HepG2 (cell line): ENCODE measurements around the gene VEGFB. TPM values are rescaled to one million over a fixed set of nuclear protein-coding genes. Genes with fewer than 3 reads are reported as not detected.

Experiments used
- FOXC1 ChIP-seq: sonication (generic); formaldehyde crosslinking; IDR thresholded peaks from 2 replicates; pipeline ENCODE4 v1.8.0; 2022; ENCODE audit warnings: mild to moderate bottlenecking, missing genetic modification reagents, borderline replicate concordance
- HIVEP1 ChIP-seq: sonication (generic); formaldehyde crosslinking; IDR thresholded peaks from 2 replicates; pipeline ENCODE4 v1.4.0; 2020; ENCODE audit warnings: mild to moderate bottlenecking, missing genetic modification reagents
- HOXA9 ChIP-seq: sonication (generic); formaldehyde crosslinking; IDR thresholded peaks from 2 replicates; pipeline ENCODE4 v1.8.1; 2022; ENCODE audit warnings: missing genetic modification reagents, mild to moderate bottlenecking, moderate library complexity, borderline replicate concordance
- IKZF4 ChIP-seq: sonication (generic); formaldehyde crosslinking; IDR thresholded peaks from 2 replicates; pipeline ENCODE4 v1.5.1; 2020; ENCODE audit warnings: borderline replicate concordance, mild to moderate bottlenecking, low read depth, missing genetic modification reagents; ENCODE audit errors: not compliant biosample characterization
- RORA ChIP-seq: sonication (generic); formaldehyde crosslinking; IDR thresholded peaks from 2 replicates; pipeline ENCODE4 v1.5.0; 2020; ENCODE audit warnings: mild to moderate bottlenecking, missing genetic modification reagents, moderate library complexity
- ZC3H4 ChIP-seq: sonication (generic); formaldehyde crosslinking; IDR thresholded peaks from 2 replicates; pipeline ENCODE4 v1.4.0; 2020; ENCODE audit warnings: missing genetic modification reagents, borderline replicate concordance
- ZFYVE20 ChIP-seq: sonication (generic); formaldehyde crosslinking; IDR thresholded peaks from 2 replicates; pipeline ENCODE4 v1.8.0; 2023; ENCODE audit warnings: low read depth, mild to moderate bottlenecking, moderate library complexity, missing genetic modification reagents, borderline replicate concordance
- ZNF234 ChIP-seq: sonication (generic); formaldehyde crosslinking; conservative IDR thresholded peaks from 2 replicates; pipeline ENCODE4 v1.5.1; 2020; ENCODE audit warnings: mild to moderate bottlenecking, missing genetic modification reagents
- ZNF296 ChIP-seq: sonication (generic); formaldehyde crosslinking; conservative IDR thresholded peaks from 2 replicates; pipeline ENCODE4 v1.5.0; 2020; ENCODE audit warnings: mild to moderate bottlenecking, missing genetic modification reagents
- ZNF431 ChIP-seq: sonication (generic); formaldehyde crosslinking; IDR thresholded peaks from 2 replicates; pipeline ENCODE4 v1.9.0; 2022; ENCODE audit warnings: missing genetic modification reagents, low read depth, mild to moderate bottlenecking, borderline replicate concordance
- ZNF569 ChIP-seq: sonication (generic); formaldehyde crosslinking; IDR thresholded peaks from 2 replicates; pipeline ENCODE4 v1.5.0; 2020; ENCODE audit warnings: mild to moderate bottlenecking, missing genetic modification reagents, moderate library complexity, borderline replicate concordance
- ZNF75D ChIP-seq: sonication (generic); formaldehyde crosslinking; IDR thresholded peaks from 2 replicates; pipeline ENCODE4 v1.8.1; 2023; ENCODE audit warnings: missing genetic modification reagents, mild to moderate bottlenecking, borderline replicate concordance
- ZNF841 ChIP-seq: sonication (generic); formaldehyde crosslinking; IDR thresholded peaks from 2 replicates; pipeline ENCODE4 v1.8.1; 2023; ENCODE audit warnings: missing genetic modification reagents, borderline replicate concordance
- ZSCAN22 ChIP-seq: sonication (generic); formaldehyde crosslinking; IDR thresholded peaks from 2 replicates; pipeline ENCODE4 v1.4.0; 2020; ENCODE audit warnings: mild to moderate bottlenecking, missing genetic modification reagents
- polyA plus RNA-seq, 8 experiments: library from polyadenylated mRNA; depleted of rRNA in 3 of 8; stranded (reverse) in 7 of 8; unstranded in 1 of 8; fragments of >200 nt; fragmentation: Illumina TruSeq in 4 of 8; extraction: Trizol in 4 of 8; gene quantifications; 2 replicates each; pipeline versions ENCODE4 v1.2.1 to v1.2.3, GENCODE V29; 2011 to 2016; ENCODE audit warnings: low read depth in 4 of 8, missing spikeins in 1 of 8, mixed read lengths in 1 of 8; ENCODE audit not compliant: insufficient read depth in 1 of 8
- total RNA-seq, 5 experiments: library from RNA; depleted of rRNA; stranded (reverse); fragments of >200 nt; fragmentation: Illumina TruSeq; extraction: Trizol; gene quantifications; 2 replicates each; pipeline ENCODE4 v1.2.3, GENCODE V29; 2016; ENCODE audit warnings: low read depth in 1 of 5
- TF ChIP-seq, protein P1 (sequence below), 2 experiments: sonication (generic) in 1 of 2; formaldehyde crosslinking in 1 of 2; IDR thresholded peaks; 2 replicates each; pipeline versions ENCODE4 v1.4.0 to v1.6.1; 2016 to 2020; ENCODE audit warnings: borderline replicate concordance in 1 of 2, low read depth in 1 of 2, mild to moderate bottlenecking in 1 of 2, missing genetic modification reagents in 1 of 2
- TF ChIP-seq, protein P2 (sequence below): sonication (generic); formaldehyde crosslinking; IDR thresholded peaks from 2 replicates; pipeline ENCODE4 v1.5.0; 2020; ENCODE audit warnings: missing genetic modification reagents
- TF ChIP-seq, protein P3 (sequence below): sonication (generic); formaldehyde crosslinking; IDR thresholded peaks from 2 replicates; pipeline ENCODE4 v1.5.1; 2020; ENCODE audit warnings: mild to moderate bottlenecking, missing genetic modification reagents, borderline replicate concordance

The VEGFB gene
- total and polyA plus RNA-seq, 2 of the 13 experiments (the other 11 are each of a cell fraction or from before 2014, with no cell fraction given) = 9.0 to 11.3 TPM

DNA sequence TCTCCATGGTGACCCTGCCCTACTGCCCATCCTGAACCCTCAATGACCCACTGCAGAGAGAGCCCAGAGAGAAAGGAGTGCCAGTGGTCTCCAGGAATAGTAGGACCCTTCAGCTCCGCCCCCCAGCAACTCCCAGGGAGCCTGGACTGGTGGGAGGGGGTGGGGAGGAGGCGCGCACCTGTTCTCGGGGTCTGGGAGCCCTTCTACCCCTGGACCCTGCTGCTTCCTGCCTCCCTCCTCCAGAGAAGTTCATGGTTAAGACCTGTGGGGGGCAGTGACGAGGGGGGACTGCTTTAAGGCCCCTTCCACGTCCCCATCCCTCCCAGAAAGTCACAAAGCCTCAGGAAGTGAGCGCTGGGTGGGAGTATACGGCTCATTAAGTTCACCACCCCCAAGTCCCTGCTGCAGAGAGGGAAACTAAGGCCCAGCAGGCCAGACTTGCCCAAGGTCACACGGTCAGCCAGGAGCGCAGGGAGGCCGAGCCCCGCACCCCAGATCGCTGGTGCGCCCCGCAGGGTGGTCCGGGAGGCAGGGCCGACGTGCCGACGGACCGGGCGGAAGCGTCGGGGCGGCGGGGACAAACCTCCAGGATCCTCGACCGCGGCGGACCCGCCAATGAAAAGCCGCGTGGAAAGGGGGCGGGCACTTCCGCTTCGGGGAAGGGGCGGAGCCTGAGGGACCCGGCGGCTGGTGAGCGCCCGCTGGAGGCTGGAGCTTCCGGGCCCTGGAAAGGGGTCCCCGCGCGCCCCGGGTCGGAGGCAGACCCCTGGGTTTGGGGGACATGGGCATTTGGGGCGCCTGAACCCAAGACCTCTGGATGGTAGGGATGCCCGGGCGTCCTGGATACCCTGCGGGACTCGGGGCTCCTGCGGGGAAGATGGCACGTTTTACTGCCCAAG is 8.5 kb upstream of the VEGFB start, which contains the start of the genes NUDT22 and TRPT1 (continued):
- TF ChIP-seq, protein P1, sequence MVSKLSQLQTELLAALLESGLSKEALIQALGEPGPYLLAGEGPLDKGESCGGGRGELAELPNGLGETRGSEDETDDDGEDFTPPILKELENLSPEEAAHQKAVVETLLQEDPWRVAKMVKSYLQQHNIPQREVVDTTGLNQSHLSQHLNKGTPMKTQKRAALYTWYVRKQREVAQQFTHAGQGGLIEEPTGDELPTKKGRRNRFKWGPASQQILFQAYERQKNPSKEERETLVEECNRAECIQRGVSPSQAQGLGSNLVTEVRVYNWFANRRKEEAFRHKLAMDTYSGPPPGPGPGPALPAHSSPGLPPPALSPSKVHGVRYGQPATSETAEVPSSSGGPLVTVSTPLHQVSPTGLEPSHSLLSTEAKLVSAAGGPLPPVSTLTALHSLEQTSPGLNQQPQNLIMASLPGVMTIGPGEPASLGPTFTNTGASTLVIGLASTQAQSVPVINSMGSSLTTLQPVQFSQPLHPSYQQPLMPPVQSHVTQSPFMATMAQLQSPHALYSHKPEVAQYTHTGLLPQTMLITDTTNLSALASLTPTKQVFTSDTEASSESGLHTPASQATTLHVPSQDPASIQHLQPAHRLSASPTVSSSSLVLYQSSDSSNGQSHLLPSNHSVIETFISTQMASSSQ (IDR thresholded peaks at IDR 0.05; ENCODE audit: low read depth) = no peak
- TF ChIP-seq, protein P1 (CRISPR knock-in tag; IDR thresholded peaks at IDR 0.05; ENCODE audit: borderline replicate concordance) = no peak
- no peak for TF ChIP-seq ZNF234 (CRISPR knock-in tag)
- TF ChIP-seq, protein P2, sequence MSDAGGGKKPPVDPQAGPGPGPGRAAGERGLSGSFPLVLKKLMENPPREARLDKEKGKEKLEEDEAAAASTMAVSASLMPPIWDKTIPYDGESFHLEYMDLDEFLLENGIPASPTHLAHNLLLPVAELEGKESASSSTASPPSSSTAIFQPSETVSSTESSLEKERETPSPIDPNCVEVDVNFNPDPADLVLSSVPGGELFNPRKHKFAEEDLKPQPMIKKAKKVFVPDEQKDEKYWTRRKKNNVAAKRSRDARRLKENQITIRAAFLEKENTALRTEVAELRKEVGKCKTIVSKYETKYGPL = no peak
- no peak for TF ChIP-seq ZNF75D (CRISPR knock-in tag)
- TF ChIP-seq HOXA9 (CRISPR knock-in tag) = no peak
- TF ChIP-seq ZNF296 (CRISPR knock-in tag) = no peak
- 0 out of 2 replicates have a peak, but pooled peaks have one; percentile 48 for TF ChIP-seq ZSCAN22 (CRISPR knock-in tag)
- TF ChIP-seq ZNF431 (CRISPR knock-in tag) = no peak
- TF ChIP-seq ZNF841 (CRISPR knock-in tag) = no peak
- TF ChIP-seq IKZF4 (CRISPR knock-in tag) = no peak
- no peak; the same call in 1 of the 2 replicates for TF ChIP-seq HIVEP1 (CRISPR knock-in tag)
- no peak for TF ChIP-seq ZNF569 (CRISPR knock-in tag)
- TF ChIP-seq ZFYVE20 (CRISPR knock-in tag) = no peak
- no peak for TF ChIP-seq ZC3H4 (CRISPR knock-in tag)
- no peak for TF ChIP-seq RORA
- TF ChIP-seq, protein P3, sequence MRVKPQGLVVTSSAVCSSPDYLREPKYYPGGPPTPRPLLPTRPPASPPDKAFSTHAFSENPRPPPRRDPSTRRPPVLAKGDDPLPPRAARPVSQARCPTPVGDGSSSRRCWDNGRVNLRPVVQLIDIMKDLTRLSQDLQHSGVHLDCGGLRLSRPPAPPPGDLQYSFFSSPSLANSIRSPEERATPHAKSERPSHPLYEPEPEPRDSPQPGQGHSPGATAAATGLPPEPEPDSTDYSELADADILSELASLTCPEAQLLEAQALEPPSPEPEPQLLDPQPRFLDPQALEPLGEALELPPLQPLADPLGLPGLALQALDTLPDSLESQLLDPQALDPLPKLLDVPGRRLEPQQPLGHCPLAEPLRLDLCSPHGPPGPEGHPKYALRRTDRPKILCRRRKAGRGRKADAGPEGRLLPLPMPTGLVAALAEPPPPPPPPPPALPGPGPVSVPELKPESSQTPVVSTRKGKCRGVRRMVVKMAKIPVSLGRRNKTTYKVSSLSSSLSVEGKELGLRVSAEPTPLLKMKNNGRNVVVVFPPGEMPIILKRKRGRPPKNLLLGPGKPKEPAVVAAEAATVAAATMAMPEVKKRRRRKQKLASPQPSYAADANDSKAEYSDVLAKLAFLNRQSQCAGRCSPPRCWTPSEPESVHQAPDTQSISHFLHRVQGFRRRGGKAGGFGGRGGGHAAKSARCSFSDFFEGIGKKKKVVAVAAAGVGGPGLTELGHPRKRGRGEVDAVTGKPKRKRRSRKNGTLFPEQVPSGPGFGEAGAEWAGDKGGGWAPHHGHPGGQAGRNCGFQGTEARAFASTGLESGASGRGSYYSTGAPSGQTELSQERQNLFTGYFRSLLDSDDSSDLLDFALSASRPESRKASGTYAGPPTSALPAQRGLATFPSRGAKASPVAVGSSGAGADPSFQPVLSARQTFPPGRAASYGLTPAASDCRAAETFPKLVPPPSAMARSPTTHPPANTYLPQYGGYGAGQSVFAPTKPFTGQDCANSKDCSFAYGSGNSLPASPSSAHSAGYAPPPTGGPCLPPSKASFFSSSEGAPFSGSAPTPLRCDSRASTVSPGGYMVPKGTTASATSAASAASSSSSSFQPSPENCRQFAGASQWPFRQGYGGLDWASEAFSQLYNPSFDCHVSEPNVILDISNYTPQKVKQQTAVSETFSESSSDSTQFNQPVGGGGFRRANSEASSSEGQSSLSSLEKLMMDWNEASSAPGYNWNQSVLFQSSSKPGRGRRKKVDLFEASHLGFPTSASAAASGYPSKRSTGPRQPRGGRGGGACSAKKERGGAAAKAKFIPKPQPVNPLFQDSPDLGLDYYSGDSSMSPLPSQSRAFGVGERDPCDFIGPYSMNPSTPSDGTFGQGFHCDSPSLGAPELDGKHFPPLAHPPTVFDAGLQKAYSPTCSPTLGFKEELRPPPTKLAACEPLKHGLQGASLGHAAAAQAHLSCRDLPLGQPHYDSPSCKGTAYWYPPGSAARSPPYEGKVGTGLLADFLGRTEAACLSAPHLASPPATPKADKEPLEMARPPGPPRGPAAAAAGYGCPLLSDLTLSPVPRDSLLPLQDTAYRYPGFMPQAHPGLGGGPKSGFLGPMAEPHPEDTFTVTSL = peak; percentile 38; the same call in 1 of the 2 replicates
- no peak for TF ChIP-seq FOXC1 (CRISPR knock-in tag)
